ENCODE results near the gene GPR132.
A peak's percentile ranks its signal among the peaks of the same experiment; 100 is the strongest.

Gene GPR132

GRCh38 chr14:105026802-105027563 is 38.2 kb downstream of the GPR132 start:
- no peak overlapping the region for H3K9ac ChIP-seq (ENCODE audit: low read length)
- H3K36me3 ChIP-seq (ENCODE audit: control insufficient read depth in 1 of 2, insufficient read depth in 2 of 2, low read depth in 1 of 2, low read length in 2 of 2), result no peaks in the 10 kb centered on the region
- no peaks in the 10 kb centered on the region for H3K9me3 ChIP-seq (ENCODE audit: control insufficient read depth, low read length)
- no peak overlapping the region for H4K8ac ChIP-seq (ENCODE audit: low read length)
- H3K27me3 ChIP-seq (ENCODE audit: control insufficient read depth in 1 of 2, insufficient read depth in 1 of 2, low read length in 2 of 2), result no peaks in the 10 kb centered on the region
- WGBS, result no CpG with 5 or more reads among the region's 1 CpG
- no peak overlapping the region for H2AFZ ChIP-seq (ENCODE audit: low read depth, low read length)
- no peak overlapping the region for H3K23ac ChIP-seq (ENCODE audit: low read length in 2 of 2)
- H3K14ac ChIP-seq (ENCODE audit: low read length in 2 of 2), result no peak overlapping the region
- peak overlapping the region; percentile 100 for H3K27ac ChIP-seq (ENCODE audit: low read length, poor library complexity, severe bottlenecking)
- peak overlapping the region in 1 of 2 experiments; percentile 62 for H3K4ac ChIP-seq (ENCODE audit: low read depth in 1 of 2, low read length in 2 of 2)
- H2AK5ac ChIP-seq (ENCODE audit: low read length, severe bottlenecking), result peak overlapping the region; percentile 66
- H4K91ac ChIP-seq (ENCODE audit: low read length), result peak overlapping the region; percentile 48
- no peak for DNase-seq
- peak overlapping the region in 1 of 2 experiments; percentile 82 for H2BK12ac ChIP-seq (ENCODE audit: low read length in 2 of 2)
- peaks cover 13% of the 10 kb centered on the region for H3K4me1 ChIP-seq (ENCODE audit: control insufficient read depth, insufficient read depth, low read depth, low read length)
- no peak overlapping the region for H2BK5ac ChIP-seq (ENCODE audit: low read depth, low read length, poor library complexity, severe bottlenecking)
- no peaks in the 10 kb centered on the region for H3K79me1 ChIP-seq (replicated peaks; ENCODE audit: low read length, poor library complexity, severe bottlenecking)
- H3K4me2 ChIP-seq (ENCODE audit: low read length, poor library complexity, severe bottlenecking), result no peak overlapping the region
- no peak overlapping the region for H3K4me3 ChIP-seq (ENCODE audit: insufficient read depth in 1 of 2, low read depth in 1 of 2, low read length in 2 of 2)
- no peak overlapping the region for H2BK15ac ChIP-seq (ENCODE audit: low read depth, poor library complexity, severe bottlenecking)
- H3K18ac ChIP-seq (ENCODE audit: low read depth in 1 of 2, low read length in 2 of 2), result no peak overlapping the region
- no peak overlapping the region for H2BK120ac ChIP-seq (ENCODE audit: low read depth, low read length)

- Histone ChIP-seq H3K4me1 (ENCODE audit: control insufficient read depth, insufficient read depth, low read depth, low read length) (peaks cover 16% of the 10 kb centered on the region), H2BK15ac (ENCODE audit: low read depth, poor library complexity, severe bottlenecking) (peak overlapping the region; percentile 23)
- DNase-seq, result peak; percentile 65
Observed at GRCh38 chr14:105026033-105026785, 39.0 kb downstream of the GPR132 start.

GRCh38 chr14:105025429-105025828 is 39.8 kb downstream of the GPR132 start:
- Histone ChIP-seq H2AFZ (ENCODE audit: low read depth, low read length) (no peak overlapping the region), H3K79me1 (replicated peaks; ENCODE audit: low read length, poor library complexity, severe bottlenecking) (no peaks in the 10 kb centered on the region), H3K4me3 (ENCODE audit: insufficient read depth in 1 of 2, low read depth in 1 of 2, low read length in 2 of 2) (no peak overlapping the region), H3K23ac (ENCODE audit: low read length in 2 of 2) (no peak overlapping the region), H3K9ac (ENCODE audit: low read length) (peak overlapping the region; percentile 34), H3K4ac (ENCODE audit: low read depth in 1 of 2, low read length in 2 of 2) (peak overlapping the region; percentile 49 to 92), H2BK120ac (ENCODE audit: low read depth, low read length) (no peak overlapping the region), H2BK12ac (ENCODE audit: low read length in 2 of 2) (peak overlapping the region; percentile 60 to 99), H3K18ac (ENCODE audit: low read depth in 1 of 2, low read length in 2 of 2) (peak overlapping the region; percentile 94 to 97), H3K27me3 (ENCODE audit: control insufficient read depth in 1 of 2, insufficient read depth in 1 of 2, low read length in 2 of 2) (no peaks in the 10 kb centered on the region), H2BK5ac (ENCODE audit: low read depth, low read length, poor library complexity, severe bottlenecking) (peak overlapping the region; percentile 75), H2BK15ac (ENCODE audit: low read depth, poor library complexity, severe bottlenecking) (no peak overlapping the region), H3K36me3 (ENCODE audit: control insufficient read depth in 1 of 2, insufficient read depth in 2 of 2, low read depth in 1 of 2, low read length in 2 of 2) (no peaks in the 10 kb centered on the region), H4K8ac (ENCODE audit: low read length) (peak overlapping the region; percentile 5), H3K14ac (ENCODE audit: low read length in 2 of 2) (peak overlapping the region in 1 of 2 experiments; percentile 77), H3K27ac (ENCODE audit: low read length, poor library complexity, severe bottlenecking) (peak overlapping the region; percentile 100), H3K4me2 (ENCODE audit: low read length, poor library complexity, severe bottlenecking) (no peak overlapping the region), H4K91ac (ENCODE audit: low read length) (peak overlapping the region; percentile 88), H3K4me1 (ENCODE audit: control insufficient read depth, insufficient read depth, low read depth, low read length) (peaks cover 16% of the 10 kb centered on the region), H2AK5ac (ENCODE audit: low read length, severe bottlenecking) (peak overlapping the region; percentile 94), H3K9me3 (ENCODE audit: control insufficient read depth, low read length) (no peaks in the 10 kb centered on the region)
- WGBS, result 94% methylated on average over 6 of the region's 6 CpGs
- DNase-seq, result no peak

More at GRCh38 chr14:105026033-105026785, 39.0 kb downstream of the GPR132 start:
- Histone ChIP-seq H3K23ac (ENCODE audit: low read length in 2 of 2) (no peak overlapping the region), H3K27me3 (ENCODE audit: control insufficient read depth in 1 of 2, insufficient read depth in 1 of 2, low read length in 2 of 2) (no peaks in the 10 kb centered on the region), H2BK120ac (ENCODE audit: low read depth, low read length) (no peak overlapping the region), H3K14ac (ENCODE audit: low read length in 2 of 2) (no peak overlapping the region), H3K18ac (ENCODE audit: low read depth in 1 of 2, low read length in 2 of 2) (peak overlapping the region in 1 of 2 experiments; percentile 43), H4K8ac (ENCODE audit: low read length) (no peak overlapping the region), H3K36me3 (ENCODE audit: control insufficient read depth in 1 of 2, insufficient read depth in 2 of 2, low read depth in 1 of 2, low read length in 2 of 2) (no peaks in the 10 kb centered on the region), H3K27ac (ENCODE audit: low read length, poor library complexity, severe bottlenecking) (peak overlapping the region; percentile 100), H3K4ac (ENCODE audit: low read depth in 1 of 2, low read length in 2 of 2) (peak overlapping the region in 1 of 2 experiments; percentile 19), H3K9ac (ENCODE audit: low read length) (no peak overlapping the region), H3K9me3 (ENCODE audit: control insufficient read depth, low read length) (no peaks in the 10 kb centered on the region), H2AFZ (ENCODE audit: low read depth, low read length) (no peak overlapping the region), H3K4me3 (ENCODE audit: insufficient read depth in 1 of 2, low read depth in 1 of 2, low read length in 2 of 2) (no peak overlapping the region), H3K4me2 (ENCODE audit: low read length, poor library complexity, severe bottlenecking) (no peak overlapping the region), H2AK5ac (ENCODE audit: low read length, severe bottlenecking) (peak overlapping the region; percentile 98), H2BK5ac (ENCODE audit: low read depth, low read length, poor library complexity, severe bottlenecking) (peak overlapping the region; percentile 34), H3K79me1 (replicated peaks; ENCODE audit: low read length, poor library complexity, severe bottlenecking) (no peaks in the 10 kb centered on the region), H2BK12ac (ENCODE audit: low read length in 2 of 2) (no peak overlapping the region), H4K91ac (ENCODE audit: low read length) (no peak overlapping the region)
- WGBS, result 80% methylated on average over 13 of the region's 16 CpGs
